ENCODE results near the gene LUC7L3.
"Not testable (repeated sequence)": the region's sequence is repeated elsewhere in the genome, so short reads cannot be mapped to it uniquely, and the experiment has no call there.

DNA sequence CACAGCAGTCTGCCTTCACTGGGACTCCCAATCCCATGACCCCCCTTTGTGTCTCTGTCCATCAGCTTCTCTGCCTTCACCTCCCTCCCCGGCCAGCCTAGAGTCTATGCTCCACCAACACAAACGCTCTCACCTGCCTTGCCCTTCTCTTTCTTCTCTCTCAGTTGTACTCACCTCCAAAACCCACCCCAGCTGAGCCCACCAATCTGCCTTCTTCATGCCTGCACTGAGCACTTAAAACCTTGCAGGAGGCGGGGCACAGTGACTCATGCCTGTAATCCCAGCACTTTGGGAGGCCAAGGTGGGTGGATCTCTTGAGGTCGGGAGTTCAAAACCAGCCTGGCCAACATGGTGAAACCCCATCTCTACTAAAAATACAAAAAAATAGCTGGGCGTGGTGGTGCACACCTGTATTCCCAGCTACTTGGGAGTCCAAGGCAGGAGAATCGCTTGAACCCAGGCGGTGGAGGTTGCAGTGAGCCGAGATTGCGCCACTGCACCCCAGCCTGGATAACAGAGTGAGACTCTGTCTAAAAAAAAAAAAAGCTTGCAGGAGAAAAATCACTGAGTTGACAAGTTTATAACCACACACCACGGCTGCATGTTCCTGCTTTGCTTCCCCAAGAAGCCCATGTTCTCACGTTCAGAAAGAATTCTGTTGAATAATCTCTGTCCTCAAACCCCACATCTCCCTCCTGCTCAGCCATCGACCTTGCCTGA is 38.7 kb upstream of the LUC7L3 start:
- TF ChIP-seq, protein P1, sequence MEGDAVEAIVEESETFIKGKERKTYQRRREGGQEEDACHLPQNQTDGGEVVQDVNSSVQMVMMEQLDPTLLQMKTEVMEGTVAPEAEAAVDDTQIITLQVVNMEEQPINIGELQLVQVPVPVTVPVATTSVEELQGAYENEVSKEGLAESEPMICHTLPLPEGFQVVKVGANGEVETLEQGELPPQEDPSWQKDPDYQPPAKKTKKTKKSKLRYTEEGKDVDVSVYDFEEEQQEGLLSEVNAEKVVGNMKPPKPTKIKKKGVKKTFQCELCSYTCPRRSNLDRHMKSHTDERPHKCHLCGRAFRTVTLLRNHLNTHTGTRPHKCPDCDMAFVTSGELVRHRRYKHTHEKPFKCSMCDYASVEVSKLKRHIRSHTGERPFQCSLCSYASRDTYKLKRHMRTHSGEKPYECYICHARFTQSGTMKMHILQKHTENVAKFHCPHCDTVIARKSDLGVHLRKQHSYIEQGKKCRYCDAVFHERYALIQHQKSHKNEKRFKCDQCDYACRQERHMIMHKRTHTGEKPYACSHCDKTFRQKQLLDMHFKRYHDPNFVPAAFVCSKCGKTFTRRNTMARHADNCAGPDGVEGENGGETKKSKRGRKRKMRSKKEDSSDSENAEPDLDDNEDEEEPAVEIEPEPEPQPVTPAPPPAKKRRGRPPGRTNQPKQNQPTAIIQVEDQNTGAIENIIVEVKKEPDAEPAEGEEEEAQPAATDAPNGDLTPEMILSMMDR (IDR thresholded peaks at IDR 0.05; ENCODE audit: insufficient read depth, low read length, poor library complexity, severe bottlenecking) = not testable (repeated sequence)
- TF ChIP-seq EZH2phosphoT487 (conservative IDR thresholded peaks at IDR 0.05; ENCODE audit: low read length) = not testable (repeated sequence)

Measured in SU-DHL-6 (cell line).